PC-9 (cell line): ENCODE results near the gene MPC1. TPM values are rescaled to one million over a fixed set of nuclear protein-coding genes. Genes with fewer than 3 reads are reported as not detected.
"Not testable (repeated sequence)": the region's sequence is repeated elsewhere in the genome, so short reads cannot be mapped to it uniquely, and the experiment has no call there.

ENCODE experiments used
- BruUV-seq: library from RNA; stranded (reverse); fragments of 400-500 nt; replicated peaks from 2 replicates; lab custom pipeline; 2021; lab: Mats Ljungman, UMichigan
- CTCF ChIA-PET: fragments of 300-600 bp; sonication (Branson Sonifier 250); formaldehyde crosslinking; loops from one replicate; lab custom pipeline; 2022; ENCODE audit warnings: antibody characterized with exemption; lab: Charles Lee
- POLR2A ChIA-PET: fragments of 300-600 bp; sonication (Branson Sonifier 250); formaldehyde crosslinking; loops from one replicate; lab custom pipeline; 2022; ENCODE audit warnings: antibody characterized with exemption; ENCODE audit not compliant: unreplicated experiment; lab: Charles Lee
- DNase-seq, 2 experiments: peaks; one replicate each; pipeline versions ENCODE4 v3.0.0 to v3.0.0-alpha.2; 2015 to 2022; ENCODE audit warnings: mixed read lengths in 1 of 2
- H2AFZ ChIP-seq: fragments of 200-600 bp; sonication (generic); 2 replicates; pipeline ENCODE4 v1.8.1; 2017; ENCODE audit warnings: antibody characterized with exemption
- H3F3A ChIP-seq: fragments of 200-600 bp; sonication (generic); 2 replicates; pipeline ENCODE4 v1.8.1; 2017; ENCODE audit warnings: antibody characterized with exemption, mild to moderate bottlenecking, low read depth; ENCODE audit not compliant: insufficient read depth
- H3K27ac ChIP-seq: fragments of 200-600 bp; sonication (generic); 2 replicates; pipeline ENCODE4 v1.6.1; 2016; ENCODE audit warnings: mixed run types
- H3K27me3 ChIP-seq: fragments of 200-600 bp; sonication (generic); 2 replicates; pipeline ENCODE4 v1.6.1; 2016; ENCODE audit warnings: low read depth, mixed run types; ENCODE audit not compliant: insufficient read depth
- H3K36me3 ChIP-seq: fragments of 200-600 bp; sonication (generic); 2 replicates; pipeline ENCODE4 v1.6.1; 2016; ENCODE audit warnings: low read depth, mixed run types
- H3K4me1 ChIP-seq: fragments of 200-600 bp; sonication (generic); replicated peaks from 2 replicates; pipeline ENCODE4 v1.6.1; 2016; ENCODE audit warnings: mixed run types; ENCODE audit not compliant: insufficient read depth
- H3K4me2 ChIP-seq: fragments of 200-600 bp; sonication (generic); 2 replicates; pipeline ENCODE4 v1.6.1; 2017; ENCODE audit warnings: mixed run types
- H3K4me3 ChIP-seq: fragments of 200-600 bp; sonication (generic); 2 replicates; pipeline ENCODE4 v1.6.1; 2016; ENCODE audit warnings: mixed run types
- H3K79me2 ChIP-seq: fragments of 200-600 bp; sonication (generic); 2 replicates; pipeline ENCODE4 v1.6.1; 2017; ENCODE audit warnings: low read depth, mixed run types
- H3K9me2 ChIP-seq: fragments of 200-600 bp; sonication (generic); 2 replicates; pipeline ENCODE4 v1.8.1; 2017; ENCODE audit warnings: mild to moderate bottlenecking; ENCODE audit not compliant: insufficient read depth
- H3K9me3 ChIP-seq: fragments of 200-600 bp; sonication (generic); 2 replicates; pipeline ENCODE4 v1.8.1; 2016; ENCODE audit warnings: low read depth; ENCODE audit not compliant: insufficient read depth
- H4K20me1 ChIP-seq: fragments of 200-600 bp; sonication (generic); 2 replicates; pipeline ENCODE4 v1.8.1; 2017; ENCODE audit not compliant: insufficient read depth
- EZH2 ChIP-seq: fragments of 200-600 bp; sonication (generic); IDR thresholded peaks from 2 replicates; pipeline ENCODE4 v1.8.0; 2017; ENCODE audit warnings: antibody characterized with exemption, low read depth
- intact Hi-C: fragments of 100-400 bp; cut with micrococcal nuclease; formaldehyde crosslinking; loops from one replicate; pipeline ENCODE4 v1.10.0; 2022; ENCODE audit not compliant: unreplicated experiment
- total RNA-seq: library from RNA; stranded (reverse); gene quantifications from 2 replicates; pipeline ENCODE4 v1.2.3, GENCODE V29; 2021
- TF ChIP-seq, protein P1 (sequence below): fragments of 200-600 bp; sonication (generic); conservative IDR thresholded peaks from 2 replicates; pipeline ENCODE4 v1.6.1; 2017; ENCODE audit warnings: mixed run types, antibody characterized with exemption, mild to moderate bottlenecking, moderate library complexity

The MPC1 gene
- total RNA-seq, 1 experiment from 2014 or later: 13.3 TPM

DNA sequence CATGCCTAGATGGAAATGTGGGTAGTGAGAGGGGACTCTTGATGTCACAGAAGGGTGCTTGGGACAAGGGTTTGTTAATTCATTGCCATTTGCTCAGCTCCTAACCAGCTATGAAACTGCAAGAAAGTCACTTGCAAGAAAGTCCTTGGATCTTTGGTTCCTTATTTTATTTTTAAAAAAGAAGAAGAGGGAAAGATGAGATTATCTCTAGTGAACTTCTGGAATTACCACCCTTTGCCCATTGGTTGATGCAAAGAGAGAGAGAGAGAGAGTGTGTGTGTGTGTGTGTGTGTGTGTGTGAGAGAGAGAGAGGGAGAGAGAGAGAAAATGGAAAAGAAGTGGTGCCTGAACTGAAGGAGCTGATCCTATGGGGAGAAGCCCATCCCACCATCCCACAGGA lies 35.8 kb downstream of the MPC1 start:
- H3K9me2 ChIP-seq: no peaks in the 10 kb centered on the region
- H3K27me3 ChIP-seq: no peaks in the 10 kb centered on the region
- H2AFZ ChIP-seq: no peak overlapping the region
- peaks cover 8% of the 10 kb centered on the region for H3K4me1 ChIP-seq
- no peaks in the 10 kb centered on the region for H3F3A ChIP-seq
- peaks cover 10% of the 10 kb centered on the region for H3K79me2 ChIP-seq
- TF ChIP-seq EZH2: no peak
- TF ChIP-seq, protein P1, sequence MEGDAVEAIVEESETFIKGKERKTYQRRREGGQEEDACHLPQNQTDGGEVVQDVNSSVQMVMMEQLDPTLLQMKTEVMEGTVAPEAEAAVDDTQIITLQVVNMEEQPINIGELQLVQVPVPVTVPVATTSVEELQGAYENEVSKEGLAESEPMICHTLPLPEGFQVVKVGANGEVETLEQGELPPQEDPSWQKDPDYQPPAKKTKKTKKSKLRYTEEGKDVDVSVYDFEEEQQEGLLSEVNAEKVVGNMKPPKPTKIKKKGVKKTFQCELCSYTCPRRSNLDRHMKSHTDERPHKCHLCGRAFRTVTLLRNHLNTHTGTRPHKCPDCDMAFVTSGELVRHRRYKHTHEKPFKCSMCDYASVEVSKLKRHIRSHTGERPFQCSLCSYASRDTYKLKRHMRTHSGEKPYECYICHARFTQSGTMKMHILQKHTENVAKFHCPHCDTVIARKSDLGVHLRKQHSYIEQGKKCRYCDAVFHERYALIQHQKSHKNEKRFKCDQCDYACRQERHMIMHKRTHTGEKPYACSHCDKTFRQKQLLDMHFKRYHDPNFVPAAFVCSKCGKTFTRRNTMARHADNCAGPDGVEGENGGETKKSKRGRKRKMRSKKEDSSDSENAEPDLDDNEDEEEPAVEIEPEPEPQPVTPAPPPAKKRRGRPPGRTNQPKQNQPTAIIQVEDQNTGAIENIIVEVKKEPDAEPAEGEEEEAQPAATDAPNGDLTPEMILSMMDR: no peak
- H3K36me3 ChIP-seq: no peaks in the 10 kb centered on the region
- intact Hi-C loops: no loop called here
- H3K4me3 ChIP-seq: no peak overlapping the region
- no peak overlapping the region for H3K27ac ChIP-seq
- H3K4me2 ChIP-seq: no peak overlapping the region
- BruUV-seq: no TSS peak
- no peak for DNase-seq
- CTCF ChIA-PET: no interaction called here
- H3K9me3 ChIP-seq: no peaks in the 10 kb centered on the region
- POLR2A ChIA-PET: no interaction called here
- H4K20me1 ChIP-seq: no peaks in the 10 kb centered on the region

DNA sequence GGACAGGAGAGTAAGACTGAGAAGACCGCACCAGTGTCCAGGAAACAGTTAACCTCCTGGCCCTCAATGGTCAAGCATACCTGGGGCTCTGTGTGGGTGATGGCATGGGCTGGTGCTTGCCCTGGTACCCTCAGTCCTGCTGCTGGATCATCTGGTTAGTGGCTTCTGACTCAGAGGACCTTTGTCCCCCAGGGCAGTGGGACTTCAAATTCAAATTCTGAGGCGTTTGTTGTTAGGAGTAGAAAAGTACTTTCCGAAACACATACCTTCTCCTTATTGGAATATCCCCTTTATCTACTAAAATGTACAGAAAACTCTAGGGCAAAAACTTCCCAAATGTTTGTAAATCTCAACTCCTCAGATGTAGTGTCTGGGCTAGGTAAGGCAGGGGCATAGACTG lies 36.3 kb downstream of the MPC1 start:
- Histone ChIP-seq H3K27me3 (no peaks in the 10 kb centered on the region), H3K9me3 (no peaks in the 10 kb centered on the region), H3K9me2 (no peaks in the 10 kb centered on the region), H4K20me1 (no peaks in the 10 kb centered on the region), H3K27ac (no peak overlapping the region), H3K4me1 (peaks cover 6% of the 10 kb centered on the region), H3K4me3 (no peak overlapping the region), H3K4me2 (no peak overlapping the region), H2AFZ (no peak overlapping the region), H3F3A (no peaks in the 10 kb centered on the region), H3K36me3 (no peaks in the 10 kb centered on the region), H3K79me2 (peaks cover 16% of the 10 kb centered on the region)
- ChIA-PET POLR2A (no interaction called here), CTCF (no interaction called here)
- TF ChIP-seq, protein P1: no peak
- no peak for TF ChIP-seq EZH2
- DNase-seq: no peak
- no TSS peak for BruUV-seq
- intact Hi-C loops: no loop called here

DNA sequence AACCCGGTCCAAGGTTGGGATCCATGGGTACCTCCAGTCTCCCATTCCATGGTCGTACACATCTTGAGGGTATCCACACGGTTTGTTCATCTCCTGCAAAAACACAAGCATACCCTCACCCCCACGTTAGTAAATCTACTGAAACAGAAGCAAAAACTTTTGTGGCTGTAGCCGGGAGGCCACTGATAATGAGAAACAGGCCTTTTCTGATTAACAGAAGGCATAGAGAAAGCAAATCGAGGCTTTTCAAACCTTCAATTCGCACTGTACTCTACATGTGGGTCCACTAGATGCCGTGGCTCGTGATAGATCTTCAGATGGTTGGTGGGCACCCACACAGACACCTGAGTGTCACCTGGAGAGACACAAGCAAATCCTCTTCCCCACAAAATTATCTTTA lies 37.1 kb downstream of the MPC1 start:
- DNase-seq, H3F3A ChIP-seq, H2AFZ ChIP-seq, H3K36me3 ChIP-seq, H4K20me1 ChIP-seq, H3K4me3 ChIP-seq, H3K9me2 ChIP-seq, H3K9me3 ChIP-seq, intact Hi-C loops, BruUV-seq, H3K27ac ChIP-seq, POLR2A ChIA-PET, H3K4me2 ChIP-seq, CTCF ChIA-PET, H3K27me3 ChIP-seq: not testable (repeated sequence)
- Histone ChIP-seq H3K79me2 (peaks cover 23% of the 10 kb centered on the region), H3K4me1 (peaks cover 14% of the 10 kb centered on the region)

DNA sequence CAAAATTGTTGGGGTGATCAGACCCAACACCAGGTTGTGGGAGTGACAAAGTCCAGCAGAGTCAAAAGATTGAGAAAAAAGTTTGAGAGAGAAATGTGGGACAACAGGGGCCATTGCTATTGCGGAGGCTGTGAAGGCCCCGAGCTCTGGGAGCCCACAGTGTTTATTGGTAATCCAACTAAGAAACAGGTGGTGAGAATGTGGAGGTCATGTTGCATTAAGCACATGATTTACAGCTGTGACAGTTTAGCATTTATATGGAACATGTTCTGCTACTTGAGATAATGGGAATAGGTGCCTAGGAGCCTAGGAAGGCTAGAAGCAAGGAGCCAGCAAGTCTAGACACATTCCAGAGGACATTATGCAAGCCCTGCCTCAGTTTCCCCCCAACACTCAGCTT lies 37.8 kb downstream of the MPC1 start:
- CTCF ChIA-PET, DNase-seq, H2AFZ ChIP-seq, H3K27me3 ChIP-seq, intact Hi-C loops, H3K27ac ChIP-seq, H3F3A ChIP-seq, POLR2A ChIA-PET, BruUV-seq, H3K4me3 ChIP-seq, H3K9me3 ChIP-seq, H4K20me1 ChIP-seq, H3K9me2 ChIP-seq, H3K36me3 ChIP-seq, H3K4me2 ChIP-seq: not testable (repeated sequence)
- peaks cover 14% of the 10 kb centered on the region for H3K4me1 ChIP-seq
- H3K79me2 ChIP-seq: peaks cover 31% of the 10 kb centered on the region
